HG03135 (cell line): ENCODE measurements around the gene SACS.

Experiments
- ATAC-seq: cut with Tn5 transposase; IDR thresholded peaks from one replicate; pipeline ENCODE4 v1.9.1; 2021; ENCODE audit warnings: mild to moderate bottlenecking, moderate library complexity; ENCODE audit not compliant: unreplicated experiment

Gene SACS

DNA sequence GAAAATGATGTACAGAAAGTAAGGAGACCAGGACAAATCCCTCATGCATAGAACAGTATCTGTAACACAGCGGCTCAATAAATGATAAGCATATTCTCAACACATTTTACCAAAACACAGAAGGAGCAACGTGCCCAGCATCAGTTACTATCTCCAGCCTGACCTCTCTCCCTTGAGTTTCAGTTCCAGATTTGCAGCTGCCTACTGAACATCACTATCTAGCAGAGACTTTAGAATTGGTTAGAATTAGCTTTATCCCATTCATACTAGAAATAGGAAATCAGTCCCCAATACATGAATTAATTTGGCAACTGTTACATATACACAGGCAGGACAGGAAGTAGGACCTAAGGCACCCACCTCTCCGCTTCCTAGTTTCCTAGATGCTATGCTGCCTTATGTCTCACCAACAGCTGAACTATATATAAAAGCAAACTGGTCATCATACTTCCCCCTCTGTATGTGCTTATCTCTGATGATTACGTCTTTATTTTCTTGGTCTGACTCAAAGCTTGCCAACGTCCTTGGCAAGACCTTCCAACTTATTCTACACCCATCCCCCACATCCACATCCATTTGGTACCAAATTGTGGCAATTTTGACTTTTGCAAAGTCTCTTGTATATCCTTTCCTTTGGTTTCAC lies 61.1 kb downstream of the SACS start:
- no peak for ATAC-seq

DNA sequence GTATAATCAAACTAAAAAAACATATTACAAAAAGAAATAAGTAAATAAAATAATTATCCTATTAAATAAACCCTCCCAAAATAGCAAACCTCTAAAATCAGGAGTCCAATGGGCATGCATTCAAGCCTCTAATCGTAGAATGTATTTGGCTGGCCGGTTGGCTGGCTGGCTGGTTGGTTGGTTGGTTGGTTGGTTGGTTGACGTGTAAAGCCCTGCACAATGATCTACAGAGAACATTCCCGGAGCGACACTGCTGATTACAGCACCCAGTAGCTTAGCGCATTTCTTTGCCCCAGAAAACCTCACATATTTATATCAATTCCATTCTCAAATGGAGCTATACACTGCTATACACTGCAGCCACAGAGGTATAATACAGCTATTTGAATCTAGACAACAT lies 65.6 kb downstream of the SACS start:
- ATAC-seq, result no peak

DNA sequence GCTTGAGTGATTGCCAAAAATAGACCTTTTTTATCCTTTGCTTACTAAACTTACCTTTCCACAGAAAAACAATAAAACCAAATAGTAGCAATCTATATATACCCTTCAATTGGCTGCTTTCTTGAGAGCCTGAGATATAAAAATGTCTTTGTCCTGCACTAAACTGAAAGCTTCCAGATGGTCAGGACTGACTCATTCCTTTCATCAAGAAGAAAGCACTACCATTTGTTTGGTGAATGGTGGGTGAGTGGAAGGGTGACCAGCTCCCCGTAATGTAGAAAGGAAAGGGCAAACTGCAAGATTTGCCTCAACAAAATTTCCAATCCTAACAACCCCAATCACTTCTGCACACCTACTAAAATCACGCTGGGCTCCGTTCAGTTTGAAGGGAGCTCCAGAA lies 67.8 kb downstream of the SACS start:
- no peak for ATAC-seq

DNA sequence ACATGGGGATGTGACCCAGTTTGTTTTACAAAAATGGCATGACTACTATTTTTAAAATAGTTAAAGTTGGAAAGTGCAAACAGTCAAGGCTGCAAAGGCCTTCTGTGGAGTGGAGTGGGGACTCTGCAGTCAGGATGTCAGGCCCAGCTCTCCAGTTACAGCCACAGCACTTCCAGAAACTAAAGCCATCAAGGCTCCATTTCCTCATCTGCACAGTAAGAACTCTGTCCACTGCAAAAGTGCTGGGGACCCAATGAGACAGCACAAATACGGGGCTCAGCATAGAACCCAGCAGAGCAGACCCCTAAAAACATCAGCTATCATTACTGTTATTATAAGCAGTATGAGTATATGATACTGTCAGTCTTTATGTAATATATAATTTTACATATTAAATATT lies 73.6 kb downstream of the SACS start:
- no peak for ATAC-seq

DNA sequence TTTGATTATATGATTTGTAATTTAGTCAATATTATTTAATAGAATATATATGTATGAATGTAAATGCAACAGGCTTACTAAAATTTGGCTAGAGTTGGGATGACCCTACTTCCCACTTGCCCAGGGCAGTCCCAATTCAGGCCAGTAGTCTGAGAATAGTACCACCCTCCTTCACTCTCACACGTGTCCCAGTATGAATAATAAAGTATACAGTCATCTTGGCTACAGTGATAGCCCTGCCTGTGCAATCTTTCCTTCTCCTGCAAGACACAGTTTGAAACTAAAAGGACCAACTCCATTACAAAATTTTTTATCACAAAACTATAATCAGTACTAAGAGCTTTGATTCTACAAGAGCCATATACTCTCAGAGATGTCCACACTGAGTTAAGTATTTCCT lies 76.2 kb downstream of the SACS start:
- no peak for ATAC-seq

DNA sequence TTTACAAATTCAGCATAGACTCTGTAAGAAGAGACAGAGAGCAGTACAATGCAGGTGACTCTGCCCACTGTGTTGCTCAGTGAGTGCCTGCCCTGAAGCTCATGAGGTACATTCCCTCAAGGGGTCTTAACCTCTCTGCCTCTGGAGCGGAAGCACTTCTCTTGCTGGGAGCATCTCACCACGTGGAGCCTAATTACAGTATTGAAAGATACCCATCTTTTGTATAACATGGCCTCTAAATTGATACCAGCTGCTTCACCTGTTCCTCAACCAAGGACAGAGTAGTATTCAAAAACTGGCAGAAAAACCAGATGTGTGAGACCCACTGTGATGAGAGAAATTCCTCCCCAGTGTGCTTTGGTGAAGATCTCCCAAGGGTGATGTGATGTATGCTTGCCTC lies 77.1 kb downstream of the SACS start:
- no peak for ATAC-seq

DNA sequence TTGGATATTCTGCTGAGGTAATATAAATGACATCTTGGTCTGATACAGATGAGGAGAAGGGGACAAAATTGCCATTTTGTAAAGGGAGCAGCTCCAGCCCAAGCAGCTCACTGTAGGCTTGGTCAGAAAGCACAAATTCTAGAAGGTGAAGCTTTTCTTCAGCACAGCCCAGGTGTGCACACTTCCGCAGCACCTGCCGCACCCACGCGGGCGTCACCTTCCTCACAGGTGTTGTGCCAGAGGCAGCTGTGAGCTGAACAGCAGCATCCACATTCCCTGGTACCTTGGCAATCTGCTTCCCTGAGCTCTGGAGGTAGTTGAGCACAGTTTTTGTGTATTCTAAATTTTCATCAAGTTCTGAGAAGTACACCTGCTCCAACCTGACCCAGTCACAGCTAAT lies 79.0 kb downstream of the SACS start:
- ATAC-seq, result no peak

DNA sequence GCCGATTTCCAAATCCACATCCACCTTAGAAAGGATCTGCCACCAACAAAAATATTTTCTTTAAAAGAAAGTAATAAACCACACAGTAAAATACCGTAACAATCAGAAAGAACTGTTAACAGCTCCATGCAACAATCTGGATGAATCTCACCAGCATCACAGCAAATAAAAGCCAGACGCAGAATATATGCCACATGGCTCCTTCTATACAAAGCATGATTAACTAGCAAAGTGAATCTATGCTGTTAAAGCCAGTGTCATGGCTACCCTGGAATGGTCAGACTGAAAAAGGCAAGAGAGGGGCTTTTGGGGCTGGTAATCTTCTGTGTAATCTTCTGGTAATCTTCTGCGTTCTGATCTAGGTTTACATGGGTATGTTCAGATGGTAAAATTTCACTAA lies 81.3 kb downstream of the SACS start:
- ATAC-seq, result no peak

DNA sequence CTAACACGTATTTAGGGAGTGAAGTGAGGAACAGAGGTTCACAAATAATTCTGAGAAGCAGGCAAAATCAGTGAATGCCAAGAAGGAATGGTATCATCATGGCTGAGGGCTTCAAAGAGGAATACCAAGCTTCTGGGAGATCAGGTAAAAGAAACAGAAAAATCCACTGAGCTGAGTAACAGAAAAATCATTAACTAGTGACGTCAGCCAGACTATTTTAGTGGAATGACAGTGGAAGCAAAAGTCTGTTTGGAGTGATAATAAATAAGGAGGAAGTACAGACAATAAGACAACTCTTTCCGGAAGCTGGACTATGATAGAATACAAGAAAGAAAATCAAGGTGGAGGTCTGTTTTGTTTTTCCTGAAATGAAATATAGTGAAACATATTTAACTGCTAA lies 83.5 kb downstream of the SACS start:
- ATAC-seq, result no peak

DNA sequence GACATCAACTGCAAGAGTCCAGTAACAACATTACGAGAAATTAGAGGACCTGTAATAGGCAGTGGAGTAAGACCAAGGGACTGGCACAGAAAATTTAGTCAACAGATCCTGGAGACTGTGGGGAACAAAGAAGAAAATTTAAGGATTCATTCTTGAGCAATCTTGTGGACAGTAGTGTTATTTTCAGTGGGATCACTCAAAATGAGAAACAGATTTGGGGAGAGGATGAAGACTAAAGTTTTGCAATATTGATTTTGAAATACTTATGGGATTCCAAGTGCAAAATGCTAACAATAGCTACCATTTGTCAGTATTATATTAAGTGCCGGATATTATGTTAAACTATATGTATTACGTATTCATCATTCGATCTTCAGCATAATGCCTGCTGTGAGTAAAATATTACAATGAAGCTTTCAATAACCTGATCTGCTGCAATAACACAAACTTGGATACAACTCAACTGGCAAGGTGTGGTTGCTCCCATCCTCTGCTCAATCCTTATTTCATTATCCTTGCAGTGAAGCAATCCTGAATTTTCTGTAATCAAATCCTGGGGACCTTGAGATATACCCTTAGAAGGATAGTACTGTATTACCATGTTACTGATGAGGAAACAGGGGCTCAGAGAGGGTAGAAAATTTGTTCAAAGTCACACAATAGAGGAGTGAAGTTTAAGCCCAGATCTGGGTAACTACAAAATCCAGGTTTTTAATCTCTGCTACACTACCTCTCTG lies 84.2 kb downstream of the SACS start:
- ATAC-seq, result no peak

DNA sequence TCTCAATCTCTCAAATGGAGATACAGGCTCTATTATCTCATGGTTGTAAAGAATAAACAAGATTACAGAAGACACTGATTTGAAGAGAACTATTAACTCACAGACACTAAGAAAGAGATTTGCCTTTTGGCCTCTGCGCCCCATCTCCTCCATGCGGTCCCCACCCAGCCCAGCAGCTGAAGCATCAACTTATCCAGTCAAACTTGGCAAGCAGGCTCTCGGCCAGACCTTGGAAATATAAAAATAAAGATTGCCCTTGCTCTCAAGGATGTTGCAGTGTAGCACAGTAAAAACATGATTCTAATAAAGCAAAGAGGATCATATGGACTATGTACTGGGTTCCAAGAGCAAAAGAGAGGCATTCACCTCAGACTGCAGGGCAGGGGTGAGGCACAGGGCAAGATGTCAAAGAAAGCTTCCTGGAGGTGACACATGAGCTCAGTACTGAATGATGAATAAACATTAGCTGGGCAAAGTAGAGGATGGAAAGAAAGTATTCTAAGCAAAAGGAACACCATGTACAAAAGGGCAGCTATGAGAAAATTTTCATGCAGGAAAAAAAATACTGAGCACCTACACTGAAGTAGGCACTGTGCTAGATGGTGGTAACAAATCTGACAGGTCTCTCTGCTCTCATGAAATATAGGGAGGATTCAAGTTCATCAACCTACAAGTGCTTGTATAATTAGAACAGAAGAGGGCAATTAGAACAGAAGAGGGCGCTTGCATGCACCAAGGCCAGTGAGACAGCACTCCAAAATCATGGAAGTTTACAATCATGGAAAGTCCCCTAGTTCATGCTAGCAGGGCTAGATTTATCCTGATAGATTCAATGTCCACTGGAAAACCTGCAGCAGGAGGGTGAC lies 85.0 kb downstream of the SACS start:
- no peak for ATAC-seq

DNA sequence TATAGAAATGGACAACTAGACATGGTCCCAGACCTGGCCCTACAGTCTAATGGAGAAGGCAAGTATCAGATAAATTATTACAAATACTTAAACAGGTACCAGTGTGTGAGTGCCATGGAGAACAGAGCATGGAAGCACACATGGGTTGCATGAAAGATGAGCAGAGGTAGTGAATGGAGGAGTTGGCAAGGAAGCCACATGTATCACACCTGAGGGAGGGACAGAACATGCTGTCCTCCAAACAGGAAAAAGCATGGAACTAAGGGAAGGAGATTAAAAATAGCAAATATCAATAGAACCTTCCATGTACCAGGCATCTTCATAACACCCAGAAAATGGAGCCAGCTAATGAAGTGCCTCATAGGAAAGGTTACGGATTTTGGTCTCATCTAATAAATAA lies 85.9 kb downstream of the SACS start:
- no peak for ATAC-seq

DNA sequence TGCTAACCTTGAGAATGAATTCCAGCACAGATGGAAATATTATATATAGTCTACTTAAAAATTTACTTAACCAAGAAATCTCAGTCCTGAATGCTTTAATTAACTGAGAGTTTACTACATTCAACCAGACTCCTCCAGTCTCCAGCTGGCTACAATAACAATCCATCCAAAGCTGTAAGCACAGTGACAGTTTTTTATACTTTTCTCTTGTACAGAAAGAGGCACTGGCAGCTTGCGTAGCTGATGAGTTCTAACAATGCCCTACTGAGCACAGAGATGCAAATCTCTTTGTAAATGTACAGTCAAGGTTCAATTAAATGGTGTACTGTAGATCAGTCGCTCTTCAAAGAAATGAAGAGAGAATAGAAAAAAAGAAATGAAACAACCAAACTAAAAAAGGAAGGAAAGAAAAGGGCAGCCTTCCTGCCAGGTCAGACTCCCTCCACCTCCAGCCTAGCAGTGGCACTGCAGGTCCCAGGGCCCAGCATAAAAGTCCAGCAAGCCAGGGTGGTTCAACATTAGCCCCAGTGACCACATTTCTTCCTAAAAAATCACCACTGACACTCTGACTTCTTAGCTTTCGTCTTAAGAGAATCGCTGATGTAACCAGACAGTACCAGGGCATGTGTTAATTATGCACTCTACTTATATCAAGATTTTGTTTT lies 88.4 kb downstream of the SACS start:
- ATAC-seq, result no peak

DNA sequence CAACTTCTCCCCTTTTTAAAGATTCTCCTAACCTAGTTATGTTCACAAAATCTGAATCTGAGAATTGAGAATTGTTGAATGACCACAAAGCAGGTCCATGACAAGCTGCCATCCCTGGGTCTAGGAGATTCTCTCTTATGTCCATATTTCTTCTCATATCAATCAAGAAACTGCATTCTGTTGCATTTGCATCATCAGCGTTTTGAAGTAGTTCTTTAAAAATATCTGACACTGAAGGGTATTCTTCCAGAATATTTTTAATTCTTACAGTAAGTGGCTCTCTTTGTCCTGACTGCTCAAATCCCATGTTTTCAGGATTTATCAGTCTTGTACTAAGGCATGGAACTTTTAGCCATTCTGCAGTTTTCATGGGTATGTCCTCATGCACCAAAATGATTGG lies 94.3 kb downstream of the SACS start:
- no peak for ATAC-seq

DNA sequence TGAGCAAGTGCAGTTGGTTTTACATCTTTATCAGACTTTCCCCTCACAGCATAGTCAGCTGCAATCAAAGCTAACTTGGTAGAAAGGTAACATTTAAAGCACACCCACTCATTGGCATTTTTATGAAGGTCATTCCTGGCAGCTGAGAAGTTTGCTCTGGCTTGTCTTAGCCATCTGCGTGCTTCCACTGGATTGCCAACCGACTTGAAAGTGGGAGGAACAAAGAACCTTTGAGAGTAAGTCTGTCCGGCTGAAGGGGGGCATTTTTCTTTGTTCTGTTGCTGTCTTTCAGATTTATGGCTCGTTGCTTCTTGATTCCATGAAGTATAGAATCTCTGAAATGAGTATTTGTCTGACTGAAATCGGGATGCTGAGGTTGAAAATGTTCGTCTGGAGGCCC lies 103.1 kb downstream of the SACS start:
- ATAC-seq, result no peak

DNA sequence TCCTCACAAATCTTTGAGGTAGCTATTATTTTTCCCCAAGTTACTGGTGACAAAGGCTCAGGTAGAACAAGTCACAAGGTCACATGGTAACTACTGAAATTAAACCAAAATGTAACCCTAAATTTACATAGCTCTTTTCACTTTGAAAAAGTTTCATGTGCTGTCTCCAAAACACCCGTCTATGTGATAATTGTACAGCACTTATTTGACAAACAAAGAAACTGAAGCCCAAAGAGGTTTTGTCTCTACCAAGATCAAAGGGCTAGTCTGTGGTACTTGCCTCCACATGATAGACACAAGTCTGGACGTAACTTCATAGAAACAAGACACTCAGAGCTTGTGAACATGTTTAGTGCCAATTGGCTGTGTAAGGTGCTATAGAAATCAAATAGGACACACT lies 108.3 kb downstream of the SACS start:
- no peak for ATAC-seq

DNA sequence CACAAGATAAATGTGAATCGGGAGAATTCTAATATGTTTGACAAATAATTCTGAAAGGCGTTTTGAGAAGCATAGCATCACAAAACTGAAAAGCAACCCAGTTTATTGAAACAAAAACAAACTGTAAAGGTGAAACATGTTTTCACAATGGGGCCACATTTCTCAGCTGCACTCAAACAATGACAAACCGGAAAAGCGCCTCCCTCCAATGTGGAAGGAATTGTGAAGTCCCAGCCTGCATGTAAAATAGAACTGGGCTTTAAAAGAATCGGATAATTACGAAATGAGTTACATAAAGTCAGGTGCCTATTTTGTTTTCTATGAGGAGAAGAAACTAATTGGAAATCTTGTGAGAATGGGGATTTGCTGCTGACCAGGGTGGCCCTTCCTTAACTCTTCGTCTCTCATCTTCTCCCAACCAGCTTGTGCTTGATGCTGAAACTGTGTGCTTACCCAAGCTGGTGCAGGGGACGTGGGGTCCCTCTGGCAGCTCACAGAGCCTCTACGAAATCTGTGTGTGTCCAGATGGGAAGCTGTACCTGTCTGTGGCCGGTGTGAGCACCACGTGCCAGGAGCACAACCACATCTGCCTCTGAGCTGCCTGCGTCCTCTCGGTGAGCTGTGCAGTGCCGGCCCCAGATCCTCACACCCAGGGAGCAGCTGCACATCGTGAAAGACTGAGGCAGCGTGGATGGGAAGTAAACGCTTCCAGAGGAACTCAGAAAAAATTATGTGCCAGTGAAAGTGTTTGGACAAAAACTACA lies 109.4 kb downstream of the SACS start:
- no peak for ATAC-seq

DNA sequence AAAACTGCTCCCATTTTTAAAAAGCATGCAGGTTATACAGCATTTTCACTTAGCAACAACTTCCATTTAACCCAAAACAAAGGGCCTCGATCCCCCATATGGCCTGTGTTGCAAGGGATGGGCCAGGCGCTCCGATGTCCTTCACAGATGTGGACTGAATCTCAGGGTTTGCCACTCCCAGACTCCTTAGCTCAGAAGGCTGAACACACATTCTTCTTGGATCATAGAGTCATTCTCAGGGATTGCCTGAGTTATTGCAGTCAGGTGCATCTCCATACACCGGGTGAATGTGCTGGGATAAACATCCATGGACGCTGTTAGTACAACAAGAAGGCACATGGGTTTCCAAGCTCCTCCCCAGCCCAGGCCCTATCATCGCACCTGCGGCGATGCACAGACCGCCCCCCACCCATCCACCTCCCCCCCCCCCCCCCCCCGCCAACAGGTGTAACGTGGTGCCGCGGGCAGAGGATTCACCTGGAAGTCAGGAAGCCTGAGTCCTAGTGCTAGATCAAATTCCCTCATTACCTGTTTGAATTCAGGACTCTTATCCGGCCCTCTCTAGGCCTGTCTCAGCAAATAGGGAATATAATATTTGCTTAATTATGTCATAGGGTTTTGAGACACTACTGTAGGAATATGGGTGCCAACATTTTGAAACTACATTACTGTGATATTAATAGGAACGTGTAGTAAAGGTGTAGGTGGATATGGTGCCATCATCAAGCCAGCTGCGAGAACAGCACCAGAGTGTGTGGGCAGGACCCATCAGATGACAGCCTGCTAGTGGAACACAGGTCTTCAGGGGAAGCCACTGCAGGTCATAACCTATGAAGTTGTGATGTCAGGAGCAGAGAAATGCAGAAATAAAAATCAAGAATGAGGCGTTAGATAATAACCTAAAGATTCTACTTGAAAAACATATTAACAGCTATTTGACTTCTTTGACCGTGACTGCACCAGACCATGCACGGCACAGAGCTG lies 110.9 kb downstream of the SACS start:
- ATAC-seq, result no peak

DNA sequence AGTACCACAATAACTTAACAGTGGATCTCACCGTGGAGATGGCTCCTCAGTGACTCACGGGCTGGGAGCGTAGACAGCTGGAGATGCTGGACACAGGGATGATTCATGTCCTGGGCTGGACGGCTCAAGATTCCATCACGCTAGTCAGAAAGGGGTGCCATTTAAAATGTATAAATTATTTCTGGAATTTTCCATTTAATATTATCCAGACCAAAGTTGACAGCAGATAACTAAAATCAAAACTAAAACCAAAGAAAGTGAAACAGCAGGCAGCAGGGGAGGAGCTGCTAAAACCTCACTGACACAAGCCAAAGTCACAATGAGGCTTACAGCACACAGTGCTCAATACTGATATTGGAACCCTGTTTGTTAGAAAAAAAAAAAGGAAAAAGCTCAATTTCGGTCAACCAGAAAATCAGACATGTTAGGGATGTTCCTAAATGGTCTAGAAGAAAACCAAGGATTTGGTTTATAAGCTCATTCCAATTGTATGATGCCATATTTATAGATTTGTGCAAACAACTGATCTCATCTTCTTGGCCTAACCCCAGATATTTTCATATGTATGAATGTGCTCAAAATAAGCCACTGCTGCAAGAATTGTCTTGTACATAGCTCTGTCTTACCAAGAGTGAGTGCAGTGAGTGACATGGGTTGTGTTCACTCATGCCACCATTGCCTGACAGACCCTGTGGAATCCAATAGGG lies 111.8 kb downstream of the SACS start:
- peak; percentile 85 for ATAC-seq
